Stomach (tissue), 4 donors: Measurements from ENCODE around the gene NPM3.

ENCODE experiments used
- CTCF ChIP-seq, 7 experiments: fragments of 450-650 bp in 4 of 7; fragments of 200-600 bp in 3 of 7; sonication (generic) in 3 of 7; IDR thresholded peaks; one replicate each; pipeline ENCODE4 v1.5.1; 2016 to 2019; ENCODE audit warnings: antibody characterized with exemption in 7 of 7, control low read depth in 2 of 7, mild to moderate bottlenecking in 1 of 7
- POLR2AphosphoS5 ChIP-seq, 3 donors: sonication (generic); formaldehyde crosslinking; IDR thresholded peaks; one replicate each; pipeline ENCODE4 v1.6.1; 2016; ENCODE audit warnings: antibody characterized with exemption in 3 of 3

- TF ChIP-seq CTCF (IDR thresholded peaks at IDR 0.05): no peak
- TF ChIP-seq POLR2AphosphoS5 (IDR thresholded peaks at IDR 0.05): no peak
These were observed 29.4 kb upstream of the NPM3 start for GRCh38 chr10:101812606-101813005.
